IMR-90 (cell line): ENCODE measurements around the gene PKD1L1. TPM values are rescaled to one million over a fixed set of nuclear protein-coding genes. Genes with fewer than 3 reads are reported as not detected.

Source experiments
- ATAC-seq: fragments of 200-7000 bp; cut with Tn5 transposase; 2 replicates; pipeline ENCODE4 v1.9.1; 2020; ENCODE audit warnings: low read depth, mild to moderate bottlenecking, moderate library complexity
- BruUV-seq: library from RNA; stranded (reverse); fragments of 400-500 nt; replicated peaks from 2 replicates; lab custom pipeline; 2021; lab: Mats Ljungman, UMichigan
- CTCF ChIA-PET: fragments of 300-600 bp; formaldehyde crosslinking; extraction: SDS; loops from one replicate; lab custom pipeline; 2021; ENCODE audit warnings: antibody characterized with exemption; lab: Yijun Ruan, JAX
- POLR2A ChIA-PET: fragments of 300-600 bp; sonication (Branson Sonifier 250); formaldehyde crosslinking; loops from one replicate; lab custom pipeline; 2022; ENCODE audit warnings: antibody characterized with exemption; ENCODE audit not compliant: unreplicated experiment; lab: Charles Lee
- DNase-seq: peaks from one replicate; pipeline ENCODE4 v3.0.0; 2013
- H2AFZ ChIP-seq: replicated peaks from 2 replicates; pipeline ENCODE3; 2013; ENCODE audit warnings: low read length, mild to moderate bottlenecking; ENCODE audit not compliant: poor library complexity
- H2AK5ac ChIP-seq: 2 replicates; pipeline ENCODE4 v1.6.1; 2013; ENCODE audit warnings: low read depth, low read length, inconsistent platforms
- H2AK9ac ChIP-seq: replicated peaks from 2 replicates; pipeline ENCODE3; 2013; ENCODE audit warnings: mild to moderate bottlenecking, low read depth, low read length, moderate library complexity; ENCODE audit not compliant: poor library complexity
- H2BK120ac ChIP-seq: 2 replicates; pipeline ENCODE4 v1.6.1; 2013; ENCODE audit warnings: low read depth, low read length, inconsistent platforms
- H2BK15ac ChIP-seq: 3 replicates; pipeline ENCODE4 v1.6.1; 2013; ENCODE audit warnings: low read depth, low read length, inconsistent platforms
- H2BK20ac ChIP-seq: 2 replicates; pipeline ENCODE4 v1.6.1; 2013; ENCODE audit warnings: low read depth, mild to moderate bottlenecking, inconsistent platforms, low read length, moderate library complexity
- H2BK5ac ChIP-seq: 2 replicates; pipeline ENCODE4 v1.6.1; 2013; ENCODE audit warnings: mild to moderate bottlenecking, low read depth, low read length, inconsistent platforms; ENCODE audit not compliant: poor library complexity, severe bottlenecking
- H3K14ac ChIP-seq: replicated peaks from 2 replicates; pipeline ENCODE4 v1.6.1; 2013; ENCODE audit warnings: low read depth, low read length, inconsistent platforms
- H3K18ac ChIP-seq: 2 replicates; pipeline ENCODE4 v1.6.1; 2013; ENCODE audit warnings: low read depth, low read length, control low read depth
- H3K23ac ChIP-seq: 2 replicates; pipeline ENCODE4 v1.6.1; 2013; ENCODE audit warnings: low read depth, low read length, inconsistent platforms
- H3K27ac ChIP-seq: 2 replicates; pipeline ENCODE4 v1.5.1; 2013; ENCODE audit warnings: mild to moderate bottlenecking, control low read depth, low read length; ENCODE audit not compliant: insufficient read depth
- H3K27me3 ChIP-seq: 2 replicates; pipeline ENCODE4 v1.6.1; 2013; ENCODE audit warnings: low read length; ENCODE audit not compliant: control insufficient read depth, insufficient read depth
- H3K36me3 ChIP-seq: 2 replicates; pipeline ENCODE4 v1.6.1; 2013; ENCODE audit warnings: low read length, mixed read lengths; ENCODE audit not compliant: control insufficient read depth, insufficient read depth
- H3K4ac ChIP-seq: 2 replicates; pipeline ENCODE4 v1.6.1; 2013; ENCODE audit warnings: low read depth, low read length, inconsistent platforms
- H3K4me1 ChIP-seq: 2 replicates; pipeline ENCODE4 v1.6.1; 2013; ENCODE audit warnings: low read length, mixed read lengths; ENCODE audit not compliant: control insufficient read depth, insufficient read depth
- H3K4me2 ChIP-seq: 2 replicates; pipeline ENCODE4 v1.6.1; 2013; ENCODE audit warnings: low read depth, mild to moderate bottlenecking, control low read depth, low read length, moderate library complexity
- H3K4me3 ChIP-seq: 2 replicates; pipeline ENCODE4 v1.5.1; 2013; ENCODE audit warnings: low read depth, mild to moderate bottlenecking, control low read depth, low read length, moderate library complexity; ENCODE audit not compliant: insufficient read depth
- H3K56ac ChIP-seq: 2 replicates; pipeline ENCODE4 v1.6.1; 2013; ENCODE audit warnings: low read length, inconsistent platforms; ENCODE audit not compliant: insufficient read depth; ENCODE audit errors: extremely low read depth
- H3K79me1 ChIP-seq, 2 experiments: 2 replicates each; pipeline ENCODE4 v1.6.1; 2013; ENCODE audit warnings: low read length in 2 of 2, inconsistent platforms in 1 of 2, low read depth in 1 of 2
- H3K9ac ChIP-seq: 2 replicates; pipeline ENCODE4 v1.6.1; 2013; ENCODE audit warnings: low read depth, low read length, control low read depth
- H3K9me1 ChIP-seq: 2 replicates; pipeline ENCODE4 v1.6.1; 2013; ENCODE audit warnings: low read length, inconsistent platforms; ENCODE audit not compliant: insufficient read depth
- H3K9me3 ChIP-seq: 2 replicates; pipeline ENCODE4 v1.6.1; 2013; ENCODE audit warnings: low read length; ENCODE audit not compliant: control insufficient read depth, insufficient read depth
- H4K20me1 ChIP-seq: 2 replicates; pipeline ENCODE4 v1.6.1; 2013; ENCODE audit warnings: low read length, inconsistent platforms; ENCODE audit not compliant: insufficient read depth
- H4K5ac ChIP-seq: 2 replicates; pipeline ENCODE4 v1.6.1; 2013; ENCODE audit warnings: mild to moderate bottlenecking, low read depth, low read length, control low read depth
- H4K8ac ChIP-seq, 2 experiments: 2 replicates each; pipeline ENCODE4 v1.6.1; 2013; ENCODE audit warnings: low read depth in 2 of 2, low read length in 2 of 2, control low read depth in 1 of 2, inconsistent platforms in 1 of 2
- H4K91ac ChIP-seq: 2 replicates; pipeline ENCODE4 v1.6.1; 2013; ENCODE audit warnings: low read depth, low read length, inconsistent platforms; ENCODE audit not compliant: insufficient read depth
- BHLHE40 ChIP-seq: fragments of 150-350 bp; IDR thresholded peaks from 2 replicates; pipeline ENCODE4 v1.6.1; 2016; ENCODE audit warnings: mild to moderate bottlenecking, low read depth, low read length
- CEBPB ChIP-seq: IDR thresholded peaks from 2 replicates; pipeline ENCODE4 v1.6.1; 2012; ENCODE audit warnings: low read depth, low read length, improper control_type of control experiment
- CHD1 ChIP-seq: IDR thresholded peaks from 2 replicates; pipeline ENCODE4 v1.6.1; 2012; ENCODE audit warnings: low read depth, low read length, improper control_type of control experiment
- ELK1 ChIP-seq: fragments of 150-350 bp; IDR thresholded peaks from 2 replicates; pipeline ENCODE4 v1.6.1; 2016; ENCODE audit warnings: low read depth, mild to moderate bottlenecking, low read length, moderate library complexity, borderline replicate concordance
- FOS ChIP-seq: fragments of 150-350 bp; IDR thresholded peaks from 2 replicates; pipeline ENCODE4 v1.6.1; 2016; ENCODE audit warnings: low read depth, low read length
- MAFK ChIP-seq: IDR thresholded peaks from 2 replicates; pipeline ENCODE4 v1.6.1; 2012; ENCODE audit warnings: low read depth, low read length, improper control_type of control experiment
- MAZ ChIP-seq: IDR thresholded peaks from 2 replicates; pipeline ENCODE4 v1.6.1; 2012; ENCODE audit warnings: low read depth, mild to moderate bottlenecking, low read length, improper control_type of control experiment, moderate library complexity, borderline replicate concordance
- MXI1 ChIP-seq: IDR thresholded peaks from 2 replicates; pipeline ENCODE4 v1.6.1; 2012; ENCODE audit warnings: low read depth, mild to moderate bottlenecking, low read length, moderate library complexity, borderline replicate concordance
- NFE2L2 ChIP-seq: fragments of 150-350 bp; IDR thresholded peaks from 2 replicates; pipeline ENCODE4 v1.6.1; 2016; ENCODE audit warnings: low read depth, mild to moderate bottlenecking, low read length
- POLR2A ChIP-seq: IDR thresholded peaks from 2 replicates; pipeline ENCODE4 v1.6.1; 2012; ENCODE audit warnings: mild to moderate bottlenecking, low read depth, low read length
- RAD21 ChIP-seq: IDR thresholded peaks from 2 replicates; pipeline ENCODE4 v1.6.1; 2012; ENCODE audit warnings: low read length, improper control_type of control experiment
- RCOR1 ChIP-seq: IDR thresholded peaks from 2 replicates; pipeline ENCODE4 v1.6.1; 2012; ENCODE audit warnings: mild to moderate bottlenecking, low read length, improper control_type of control experiment; ENCODE audit not compliant: insufficient replicate concordance
- RFX5 ChIP-seq: IDR thresholded peaks from 2 replicates; pipeline ENCODE4 v1.8.0; 2012; ENCODE audit warnings: low read depth, mild to moderate bottlenecking, low read length, moderate library complexity
- SMC3 ChIP-seq: fragments of 150-350 bp; IDR thresholded peaks from 2 replicates; pipeline ENCODE4 v1.6.1; 2016; ENCODE audit warnings: low read depth, mild to moderate bottlenecking, antibody characterized with exemption, low read length, moderate library complexity
- WGBS, 2 experiments: methylation state at CpG; one replicate each; pipeline versions ENCODE4 v1.1.5 to v1.1.7; 2013; ENCODE audit warnings: missing lambda C conversion rate in 2 of 2; ENCODE audit not compliant: insufficient read length in 1 of 2; ENCODE audit errors: extremely low coverage in 2 of 2; 5-methylcytosine and 5-hydroxymethylcytosine counted together
- dilution Hi-C: fragments of 300-500 bp; cut with HindIII; formaldehyde crosslinking; loops from one replicate; pipeline ENCODE4 v1.14.3; 2018; ENCODE audit warnings: low sequenced_read_pairs; ENCODE audit not compliant: unreplicated experiment
- in situ Hi-C: fragments of 300-500 bp; cut with MboI; formaldehyde crosslinking; loops from 3 replicates; pipeline ENCODE4 v1.14.3; 2019; ENCODE audit warnings: low sequenced_read_pairs, inconsistent platforms, mixed read lengths
- intact Hi-C: fragments of 100-400 bp; cut with micrococcal nuclease; formaldehyde crosslinking; loops from 2 replicates; pipeline ENCODE4 v1.10.0; 2022
- polyA plus RNA-seq, 3 experiments: library from polyadenylated mRNA; depleted of rRNA; stranded (reverse); fragments of >200 nt; gene quantifications; 2 replicates each; pipeline ENCODE4 v1.2.3, GENCODE V29; 2012; ENCODE audit warnings: low replicate concordance in 1 of 3
- total RNA-seq: library from RNA; depleted of rRNA; stranded (reverse); fragments of >200 nt; gene quantifications from 2 replicates; pipeline ENCODE4 v1.2.3, GENCODE V29; 2012
- TF ChIP-seq, protein P1 (sequence below): fragments of 150-350 bp; IDR thresholded peaks from 2 replicates; pipeline ENCODE4 v1.6.1; 2017; ENCODE audit warnings: mild to moderate bottlenecking, antibody characterized with exemption, low read length, low read depth
- TF ChIP-seq, protein P2 (sequence below): conservative IDR thresholded peaks from 2 replicates; pipeline ENCODE4 v1.5.1; 2012; ENCODE audit warnings: mild to moderate bottlenecking, low read depth, low read length, improper control_type of control experiment

The PKD1L1 gene
- total and polyA plus RNA-seq, 2 of the 4 experiments (the other 2 are of a cell fraction) = under 0.01 to 0.15 TPM

GRCh38 chr7:47949703-47950102, 1.4 kb upstream of the PKD1L1 start:
- H2AFZ ChIP-seq = no peak overlapping the region
- dilution Hi-C loops = no loop called here
- H3K56ac ChIP-seq = no peak overlapping the region
- WGBS, 2 experiments = 100% methylated on average over 1 of the region's 4 CpGs; no CpG with 5 or more reads in 1 of the 2 experiments
- H2AK9ac ChIP-seq = no peak overlapping the region
- TF ChIP-seq CHD1 (no peak), POLR2A (no peak), NFE2L2 (no peak), FOS (no peak), MAFK (no peak), BHLHE40 (no peak), CEBPB (no peak), MAZ (no peak), RFX5 (no peak), MXI1 (no peak), SMC3 (no peak), RCOR1 (no peak), RAD21 (no peak), ELK1 (no peak)
- TF ChIP-seq, protein P1, sequence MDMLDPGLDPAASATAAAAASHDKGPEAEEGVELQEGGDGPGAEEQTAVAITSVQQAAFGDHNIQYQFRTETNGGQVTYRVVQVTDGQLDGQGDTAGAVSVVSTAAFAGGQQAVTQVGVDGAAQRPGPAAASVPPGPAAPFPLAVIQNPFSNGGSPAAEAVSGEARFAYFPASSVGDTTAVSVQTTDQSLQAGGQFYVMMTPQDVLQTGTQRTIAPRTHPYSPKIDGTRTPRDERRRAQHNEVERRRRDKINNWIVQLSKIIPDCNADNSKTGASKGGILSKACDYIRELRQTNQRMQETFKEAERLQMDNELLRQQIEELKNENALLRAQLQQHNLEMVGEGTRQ = no peak
- TF ChIP-seq, protein P2, sequence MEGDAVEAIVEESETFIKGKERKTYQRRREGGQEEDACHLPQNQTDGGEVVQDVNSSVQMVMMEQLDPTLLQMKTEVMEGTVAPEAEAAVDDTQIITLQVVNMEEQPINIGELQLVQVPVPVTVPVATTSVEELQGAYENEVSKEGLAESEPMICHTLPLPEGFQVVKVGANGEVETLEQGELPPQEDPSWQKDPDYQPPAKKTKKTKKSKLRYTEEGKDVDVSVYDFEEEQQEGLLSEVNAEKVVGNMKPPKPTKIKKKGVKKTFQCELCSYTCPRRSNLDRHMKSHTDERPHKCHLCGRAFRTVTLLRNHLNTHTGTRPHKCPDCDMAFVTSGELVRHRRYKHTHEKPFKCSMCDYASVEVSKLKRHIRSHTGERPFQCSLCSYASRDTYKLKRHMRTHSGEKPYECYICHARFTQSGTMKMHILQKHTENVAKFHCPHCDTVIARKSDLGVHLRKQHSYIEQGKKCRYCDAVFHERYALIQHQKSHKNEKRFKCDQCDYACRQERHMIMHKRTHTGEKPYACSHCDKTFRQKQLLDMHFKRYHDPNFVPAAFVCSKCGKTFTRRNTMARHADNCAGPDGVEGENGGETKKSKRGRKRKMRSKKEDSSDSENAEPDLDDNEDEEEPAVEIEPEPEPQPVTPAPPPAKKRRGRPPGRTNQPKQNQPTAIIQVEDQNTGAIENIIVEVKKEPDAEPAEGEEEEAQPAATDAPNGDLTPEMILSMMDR = no peak
- H2BK20ac ChIP-seq = no peak overlapping the region
- H2BK5ac ChIP-seq = no peak overlapping the region
- peaks cover 6% of the 10 kb centered on the region for H3K9me1 ChIP-seq
- in situ Hi-C loops = loop anchor here (10.0 kb wide), 2 partner anchors 515 to 685 kb away; no protein-coding TSS in a partner anchor
- no peak overlapping the region for H3K18ac ChIP-seq
- CTCF ChIA-PET = no interaction called here
- H3K14ac ChIP-seq = no peak overlapping the region
- no peak overlapping the region for H2AK5ac ChIP-seq
- H3K79me1 ChIP-seq = no peaks in the 10 kb centered on the region
- H2BK120ac ChIP-seq = no peak overlapping the region
- H4K20me1 ChIP-seq = peaks cover under 1% of the 10 kb centered on the region; the same call in 1 of the 2 replicates
- H4K91ac ChIP-seq = no peak overlapping the region
- H3K9me3 ChIP-seq = no peaks in the 10 kb centered on the region
- no peak overlapping the region for H3K4me3 ChIP-seq
- H3K4me2 ChIP-seq = no peak overlapping the region
- H4K8ac ChIP-seq = no peak overlapping the region
- intact Hi-C loops = loop anchor here (10.0 kb wide), 2 partner anchors 365 to 685 kb away; partner anchors contain the start of gene TNS3
- H3K4me1 ChIP-seq = peaks cover 2% of the 10 kb centered on the region; the same call in 1 of the 2 replicates
- ATAC-seq (no peak), DNase-seq (no peak)
- no TSS peak for BruUV-seq
- no peak overlapping the region for H3K23ac ChIP-seq
- POLR2A ChIA-PET = no interaction called here
- no peaks in the 10 kb centered on the region; the same call in 1 of the 2 replicates for H3K36me3 ChIP-seq
- no peak overlapping the region for H3K4ac ChIP-seq
- H3K9ac ChIP-seq = no peak overlapping the region
- no peak overlapping the region for H3K27ac ChIP-seq
- no peak overlapping the region for H4K5ac ChIP-seq
- no peak overlapping the region for H2BK15ac ChIP-seq
- no peaks in the 10 kb centered on the region for H3K27me3 ChIP-seq
